Gastroesophageal sphincter (tissue), 4 donors: ENCODE results near the gene DHRS7C. TPM values are rescaled to one million over a fixed set of nuclear protein-coding genes. Genes with fewer than 3 reads are reported as not detected.

Experiments
- ATAC-seq: fragments of 150-250 bp; one replicate; pipeline ENCODE4 v1.9.1; 2016; ENCODE audit warnings: mild to moderate bottlenecking, moderate library complexity
- H3K27ac ChIP-seq, 4 donors: fragments of 200-600 bp; sonication (generic) in 3 of 4; 1 replicate in 3 of 4; 2 replicates in 1 of 4; pipeline ENCODE4 v1.5.1; 2016 to 2019
- H3K27me3 ChIP-seq: fragments of 200-600 bp; sonication (generic); one replicate; pipeline ENCODE4 v1.5.1; 2019
- H3K36me3 ChIP-seq, 2 donors: fragments of 200-600 bp; sonication (generic); one replicate each; pipeline ENCODE4 v1.5.1; 2019; ENCODE audit warnings: control low read depth in 1 of 2
- H3K4me1 ChIP-seq, 3 donors: fragments of 200-600 bp; sonication (generic); 1 replicate in 2 of 3; 2 replicates in 1 of 3; pipeline ENCODE4 v1.5.1; 2016 to 2019; ENCODE audit warnings: control low read depth in 2 of 3
- H3K4me3 ChIP-seq, 2 donors: fragments of 200-600 bp; sonication (generic); one replicate each; pipeline ENCODE4 v1.5.1; 2019; ENCODE audit warnings: mild to moderate bottlenecking in 1 of 2, moderate library complexity in 1 of 2
- H3K9me3 ChIP-seq, 3 donors: fragments of 200-600 bp; sonication (generic); one replicate each; pipeline ENCODE4 v1.5.1; 2017 to 2019; ENCODE audit warnings: control low read depth in 2 of 3
- CTCF ChIP-seq, 4 experiments: fragments of 200-600 bp in 2 of 4; fragments of 450-650 bp in 2 of 4; sonication (generic) in 1 of 4; IDR thresholded peaks; one replicate each; pipeline ENCODE4 v1.5.1; 2017 to 2019; ENCODE audit warnings: antibody characterized with exemption in 4 of 4, mild to moderate bottlenecking in 2 of 4, moderate library complexity in 2 of 4
- EP300 ChIP-seq: sonication (generic); formaldehyde crosslinking; IDR thresholded peaks from one replicate; pipeline ENCODE4 v1.6.1; 2017; ENCODE audit warnings: antibody characterized with exemption, mild to moderate bottlenecking
- POLR2A ChIP-seq, 2 donors: fragments of 450-650 bp; IDR thresholded peaks; one replicate each; pipeline ENCODE4 v1.6.1; 2017; ENCODE audit warnings: antibody characterized with exemption in 2 of 2, mild to moderate bottlenecking in 2 of 2, moderate library complexity in 1 of 2
- POLR2AphosphoS5 ChIP-seq: sonication (generic); formaldehyde crosslinking; IDR thresholded peaks from one replicate; pipeline ENCODE4 v1.6.1; 2017; ENCODE audit warnings: antibody characterized with exemption
- WGBS, 2 donors: methylation state at CpG; one replicate each; pipeline ENCODE4 v1.1.5; 2018; ENCODE audit warnings: low coverage in 1 of 2; 5-methylcytosine and 5-hydroxymethylcytosine counted together
- total RNA-seq, 4 donors: library from RNA; depleted of rRNA; stranded (reverse); fragments of >200 nt; gene quantifications; one replicate each; pipeline ENCODE4 v1.1.0, GENCODE V29; 2016

Gene DHRS7C
- total RNA-seq, 4 donors from 2014 or later, result not detected

GRCh38 chr17:9768381-9768934 lies 22.9 kb downstream of the DHRS7C start:
- Histone ChIP-seq H3K27me3 (peaks cover 18% of the 10 kb centered on the region), H3K36me3 (no peaks in the 10 kb centered on the region), H3K9me3 (no peaks in the 10 kb centered on the region), H3K4me1 (no peaks in the 10 kb centered on the region), H3K4me3 (no peak overlapping the region), H3K27ac (no peak overlapping the region)
- TF ChIP-seq EP300 (no peak), POLR2AphosphoS5 (no peak), POLR2A (IDR thresholded peaks at IDR 0.05) (no peak), CTCF (IDR thresholded peaks at IDR 0.05) (peak in 3 of 4 experiments; percentile 22 to 61 (median 25))
- no peak for ATAC-seq
- WGBS, 2 donors, result 46 to 55% methylated on average over 4 to 5 of the region's 5 CpGs

- no peak overlapping the region for H3K4me3 ChIP-seq
- H3K36me3 ChIP-seq, result no peaks in the 10 kb centered on the region
- ATAC-seq, result no peak
- H3K4me1 ChIP-seq, result no peaks in the 10 kb centered on the region
- H3K9me3 ChIP-seq, result no peaks in the 10 kb centered on the region
- 70 to 92% methylated on average over 2 to 3 of the region's 7 CpGs for WGBS, 2 donors
- no peak overlapping the region for H3K27ac ChIP-seq
- H3K27me3 ChIP-seq, result peaks cover 18% of the 10 kb centered on the region
- TF ChIP-seq CTCF (IDR thresholded peaks at IDR 0.05), result no peak
- TF ChIP-seq POLR2A (IDR thresholded peaks at IDR 0.05), result no peak
- no peak for TF ChIP-seq POLR2AphosphoS5
- TF ChIP-seq EP300, result no peak
These were observed 23.9 kb downstream of the DHRS7C start for GRCh38 chr17:9767432-9767991.

DNA sequence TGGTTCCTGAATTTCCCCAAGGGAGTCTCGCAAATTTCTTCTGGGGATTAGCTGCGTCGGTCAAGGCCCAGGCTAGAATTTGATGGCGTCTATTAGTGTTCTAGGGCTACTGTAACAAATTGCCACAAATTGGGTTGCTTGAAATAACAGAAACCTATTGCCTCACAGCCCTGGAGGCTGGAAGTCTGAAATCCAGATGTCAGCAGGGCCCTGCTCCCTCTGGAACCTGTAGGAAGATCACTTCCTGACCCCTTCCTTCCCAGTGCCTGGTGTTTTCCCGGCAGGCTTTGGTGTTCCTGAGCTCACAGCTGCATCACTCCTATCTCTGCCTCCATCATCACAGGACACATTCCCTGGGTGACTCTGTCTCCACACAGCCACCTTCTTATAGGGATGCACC lies 24.4 kb downstream of the DHRS7C start:
- H3K9me3 ChIP-seq, result no peaks in the 10 kb centered on the region
- H3K27me3 ChIP-seq, result peaks cover 18% of the 10 kb centered on the region
- 83% methylated on average over 1 of the region's 5 CpGs; no CpG with 5 or more reads in 1 of the 2 donors for WGBS, 2 donors
- H3K4me3 ChIP-seq, result no peak overlapping the region
- ATAC-seq, result no peak
- no peak overlapping the region for H3K27ac ChIP-seq
- no peaks in the 10 kb centered on the region for H3K4me1 ChIP-seq
- TF ChIP-seq EP300, result no peak
- no peak for TF ChIP-seq CTCF (IDR thresholded peaks at IDR 0.05)
- TF ChIP-seq POLR2A (IDR thresholded peaks at IDR 0.05), result no peak
- TF ChIP-seq POLR2AphosphoS5, result no peak
- no peaks in the 10 kb centered on the region for H3K36me3 ChIP-seq

DNA sequence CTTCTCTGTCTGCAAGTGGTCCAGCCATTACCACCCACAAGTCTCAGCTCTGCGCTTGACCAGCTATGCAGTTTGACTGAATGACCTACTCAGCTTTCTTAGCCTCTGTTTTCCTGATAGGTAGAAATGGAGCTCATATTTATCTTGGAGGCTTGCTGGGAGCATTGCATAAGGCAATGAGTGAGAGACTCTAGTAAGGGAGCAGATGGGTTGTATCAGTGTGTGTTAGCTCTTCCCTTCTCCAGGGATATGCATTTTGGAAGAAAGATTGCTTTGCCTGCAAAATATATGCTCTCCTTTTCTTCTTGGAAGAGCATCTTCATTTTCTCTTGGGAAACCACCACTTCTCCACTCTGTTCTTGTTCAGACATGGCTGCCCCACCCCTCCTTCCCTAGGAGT lies 26.1 kb downstream of the DHRS7C start:
- no peak overlapping the region for H3K4me3 ChIP-seq
- H3K9me3 ChIP-seq, result no peaks in the 10 kb centered on the region
- peaks cover 18% of the 10 kb centered on the region for H3K27me3 ChIP-seq
- no peak for TF ChIP-seq CTCF (IDR thresholded peaks at IDR 0.05)
- TF ChIP-seq POLR2AphosphoS5, result no peak
- no peak for TF ChIP-seq EP300
- no peak for TF ChIP-seq POLR2A (IDR thresholded peaks at IDR 0.05)
- 100% methylated on average over 1 of the region's 1 CpG; no CpG with 5 or more reads in 1 of the 2 donors for WGBS, 2 donors
- H3K36me3 ChIP-seq, result no peaks in the 10 kb centered on the region
- no peaks in the 10 kb centered on the region for H3K4me1 ChIP-seq
- ATAC-seq, result no peak
- no peak overlapping the region for H3K27ac ChIP-seq

- ATAC-seq, result peak; percentile 63
- Histone ChIP-seq H3K27me3 (peaks cover 14% of the 10 kb centered on the region), H3K36me3 (no peaks in the 10 kb centered on the region), H3K27ac (no peak overlapping the region), H3K4me1 (no peaks in the 10 kb centered on the region), H3K4me3 (no peak overlapping the region), H3K9me3 (no peaks in the 10 kb centered on the region)
- WGBS, 2 donors, result 43 to 71% methylated on average over 3 to 4 of the region's 4 CpGs
- TF ChIP-seq POLR2A (IDR thresholded peaks at IDR 0.05) (no peak), EP300 (no peak), CTCF (IDR thresholded peaks at IDR 0.05) (no peak), POLR2AphosphoS5 (no peak)
These were observed 27.7 kb downstream of the DHRS7C start for GRCh38 chr17:9763643-9764042.
